Measurements from ENCODE around the gene VIL1.

VIL1 gene

DNA sequence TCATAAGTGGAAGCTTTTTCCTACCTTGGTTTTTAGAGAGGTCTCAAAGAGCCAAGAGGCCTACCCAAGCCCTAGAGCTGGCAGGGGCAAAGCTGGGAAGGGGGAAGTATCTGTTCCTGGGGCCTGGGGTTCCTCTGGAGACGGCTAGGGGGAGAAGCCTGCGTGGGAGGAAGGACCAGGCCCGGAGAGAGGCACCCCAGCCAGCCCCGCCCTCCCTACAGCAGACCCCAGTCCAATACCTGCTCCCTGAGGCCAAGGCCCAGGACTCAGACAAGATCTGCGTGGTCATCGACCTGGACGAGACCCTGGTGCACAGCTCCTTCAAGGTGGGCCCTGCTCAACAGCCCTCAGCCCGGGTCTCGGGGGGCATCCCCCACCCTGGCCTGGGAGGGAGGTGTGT, 17.0 kb upstream of the VIL1 start:
- TF ChIP-seq GLIS3 (CRISPR knock-in tag; IDR thresholded peaks at IDR 0.05) (no peak), ZNF565 (CRISPR knock-in tag; conservative IDR thresholded peaks at IDR 0.05; ENCODE audit: low read depth) (no peak), OSR1 (CRISPR knock-in tag; IDR thresholded peaks at IDR 0.05) (no peak), TCF4 (CRISPR knock-in tag; IDR thresholded peaks at IDR 0.05; ENCODE audit: borderline replicate concordance) (no peak), RARB (CRISPR knock-in tag; IDR thresholded peaks at IDR 0.05) (no peak), ARNTL (CRISPR knock-in tag; IDR thresholded peaks at IDR 0.05; ENCODE audit: borderline replicate concordance, low read depth) (no peak), BACH2 (CRISPR knock-in tag; IDR thresholded peaks at IDR 0.05; ENCODE audit: borderline replicate concordance) (no peak), ZNF8 (CRISPR knock-in tag; IDR thresholded peaks at IDR 0.05) (no peak), ZFP3 (CRISPR knock-in tag; IDR thresholded peaks at IDR 0.05) (no peak), ISL1 (CRISPR knock-in tag; IDR thresholded peaks at IDR 0.05) (no peak), SNAI2 (CRISPR knock-in tag; IDR thresholded peaks at IDR 0.05) (no peak), ZC3H10 (CRISPR knock-in tag; IDR thresholded peaks at IDR 0.05) (no peak), ZFP30 (CRISPR knock-in tag; IDR thresholded peaks at IDR 0.05) (no peak), CSDC2 (CRISPR knock-in tag; IDR thresholded peaks at IDR 0.05) (no peak)

DNA sequence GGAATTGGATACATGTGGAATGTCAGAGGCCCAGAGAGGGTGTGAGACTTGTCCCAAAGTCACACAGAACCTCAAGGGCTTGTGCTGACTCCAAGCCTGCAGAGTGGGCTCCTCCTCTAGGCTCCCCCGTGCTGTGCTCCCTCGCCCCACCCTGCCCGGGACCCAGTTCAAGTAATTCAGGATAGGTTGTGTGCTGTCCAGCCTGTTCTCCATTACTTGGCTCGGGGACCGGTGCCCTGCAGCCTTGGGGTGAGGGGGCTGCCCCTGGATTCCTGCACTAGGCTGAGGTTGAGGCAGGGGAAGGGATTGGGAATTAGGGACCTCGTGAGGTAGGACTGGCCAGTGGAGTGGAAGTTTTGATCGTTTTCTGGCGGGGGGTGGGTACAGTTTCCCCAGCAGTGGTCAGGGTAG, 16.4 kb upstream of the VIL1 start:
- TF ChIP-seq, protein P1, sequence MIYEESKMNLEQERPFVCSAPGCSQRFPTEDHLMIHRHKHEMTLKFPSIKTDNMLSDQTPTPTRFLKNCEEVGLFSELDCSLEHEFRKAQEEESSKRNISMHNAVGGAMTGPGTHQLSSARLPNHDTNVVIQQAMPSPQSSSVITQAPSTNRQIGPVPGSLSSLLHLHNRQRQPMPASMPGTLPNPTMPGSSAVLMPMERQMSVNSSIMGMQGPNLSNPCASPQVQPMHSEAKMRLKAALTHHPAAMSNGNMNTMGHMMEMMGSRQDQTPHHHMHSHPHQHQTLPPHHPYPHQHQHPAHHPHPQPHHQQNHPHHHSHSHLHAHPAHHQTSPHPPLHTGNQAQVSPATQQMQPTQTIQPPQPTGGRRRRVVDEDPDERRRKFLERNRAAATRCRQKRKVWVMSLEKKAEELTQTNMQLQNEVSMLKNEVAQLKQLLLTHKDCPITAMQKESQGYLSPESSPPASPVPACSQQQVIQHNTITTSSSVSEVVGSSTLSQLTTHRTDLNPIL (CRISPR knock-in tag; IDR thresholded peaks at IDR 0.05; ENCODE audit: low read depth), result no peak
- TF ChIP-seq ZNF70 (CRISPR knock-in tag; IDR thresholded peaks at IDR 0.05) (no peak), TCF4 (CRISPR knock-in tag; IDR thresholded peaks at IDR 0.05; ENCODE audit: borderline replicate concordance) (no peak), SNAI2 (CRISPR knock-in tag; IDR thresholded peaks at IDR 0.05) (no peak), CSDC2 (CRISPR knock-in tag; IDR thresholded peaks at IDR 0.05) (no peak), PPARA (CRISPR knock-in tag; IDR thresholded peaks at IDR 0.05; ENCODE audit: borderline replicate concordance) (no peak), ZFP3 (CRISPR knock-in tag; IDR thresholded peaks at IDR 0.05) (no peak), ZNF565 (CRISPR knock-in tag; conservative IDR thresholded peaks at IDR 0.05; ENCODE audit: low read depth) (no peak), ARNTL (CRISPR knock-in tag; IDR thresholded peaks at IDR 0.05; ENCODE audit: borderline replicate concordance, low read depth) (no peak)
- TF ChIP-seq, protein P2, sequence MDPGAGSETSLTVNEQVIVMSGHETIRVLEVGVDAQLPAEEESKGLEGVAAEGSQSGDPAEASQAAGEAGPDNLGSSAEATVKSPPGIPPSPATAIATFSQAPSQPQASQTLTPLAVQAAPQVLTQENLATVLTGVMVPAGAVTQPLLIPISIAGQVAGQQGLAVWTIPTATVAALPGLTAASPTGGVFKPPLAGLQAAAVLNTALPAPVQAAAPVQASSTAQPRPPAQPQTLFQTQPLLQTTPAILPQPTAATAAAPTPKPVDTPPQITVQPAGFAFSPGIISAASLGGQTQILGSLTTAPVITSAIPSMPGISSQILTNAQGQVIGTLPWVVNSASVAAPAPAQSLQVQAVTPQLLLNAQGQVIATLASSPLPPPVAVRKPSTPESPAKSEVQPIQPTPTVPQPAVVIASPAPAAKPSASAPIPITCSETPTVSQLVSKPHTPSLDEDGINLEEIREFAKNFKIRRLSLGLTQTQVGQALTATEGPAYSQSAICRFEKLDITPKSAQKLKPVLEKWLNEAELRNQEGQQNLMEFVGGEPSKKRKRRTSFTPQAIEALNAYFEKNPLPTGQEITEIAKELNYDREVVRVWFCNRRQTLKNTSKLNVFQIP (CRISPR knock-in tag; IDR thresholded peaks at IDR 0.05; ENCODE audit: borderline replicate concordance, low read depth), result no peak
- no peak for ATAC-seq

More for the DNA sequence above, 17.0 kb upstream of the VIL1 start:
- ATAC-seq, result no peak

DNA sequence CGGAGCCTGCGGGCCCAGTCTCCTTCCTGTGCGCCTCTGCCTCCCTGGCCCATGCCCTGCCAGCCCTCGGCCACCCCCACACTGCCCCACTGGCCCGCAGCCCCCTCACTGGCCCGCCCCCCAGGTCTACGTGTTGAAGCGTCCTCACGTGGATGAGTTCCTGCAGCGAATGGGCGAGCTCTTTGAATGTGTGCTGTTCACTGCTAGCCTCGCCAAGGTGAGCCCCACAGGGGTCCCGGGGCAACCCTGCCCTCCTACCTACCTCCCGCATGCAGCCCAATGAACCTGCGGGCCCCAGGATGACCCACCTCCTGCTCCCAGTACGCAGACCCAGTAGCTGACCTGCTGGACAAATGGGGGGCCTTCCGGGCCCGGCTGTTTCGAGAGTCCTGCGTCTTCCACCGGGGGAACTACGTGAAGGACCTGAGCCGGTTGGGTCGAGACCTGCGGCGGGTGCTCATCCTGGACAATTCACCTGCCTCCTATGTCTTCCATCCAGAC, 16.0 kb upstream of the VIL1 start:
- ATAC-seq, result no peak
- TF ChIP-seq RARB (CRISPR knock-in tag; IDR thresholded peaks at IDR 0.05) (no peak), GLIS3 (CRISPR knock-in tag; IDR thresholded peaks at IDR 0.05) (no peak)

DNA sequence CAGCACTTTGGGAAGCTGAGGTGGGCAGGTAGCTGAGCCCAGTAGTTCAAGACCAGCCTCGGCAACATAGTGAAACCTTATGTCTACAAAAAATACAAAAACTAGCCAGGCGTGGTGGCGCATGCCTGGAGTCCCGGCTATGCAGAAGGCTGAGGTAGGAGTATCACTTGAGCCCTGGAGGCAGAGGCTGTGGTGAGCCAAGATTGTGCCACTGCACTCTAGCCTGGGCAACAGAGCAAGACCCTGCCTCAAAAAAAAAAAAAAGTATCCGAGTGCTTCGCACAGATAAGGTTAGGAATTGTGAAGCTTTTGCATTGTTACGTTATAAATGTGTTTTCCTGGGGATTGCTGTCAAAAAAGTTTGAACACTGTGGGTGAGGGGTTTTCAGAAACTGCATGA, 15.1 kb upstream of the VIL1 start:
- no peak for ATAC-seq
- TF ChIP-seq OSR1 (CRISPR knock-in tag; IDR thresholded peaks at IDR 0.05) (no peak), ESRRG (CRISPR knock-in tag; IDR thresholded peaks at IDR 0.05) (no peak), BACH2 (CRISPR knock-in tag; IDR thresholded peaks at IDR 0.05; ENCODE audit: borderline replicate concordance) (no peak), TCF4 (CRISPR knock-in tag; IDR thresholded peaks at IDR 0.05; ENCODE audit: borderline replicate concordance) (no peak), ZNF8 (CRISPR knock-in tag; IDR thresholded peaks at IDR 0.05) (no peak), ZNF565 (CRISPR knock-in tag; conservative IDR thresholded peaks at IDR 0.05; ENCODE audit: low read depth) (no peak), SNAI2 (CRISPR knock-in tag; IDR thresholded peaks at IDR 0.05) (no peak)
- TF ChIP-seq, protein P1 (CRISPR knock-in tag; IDR thresholded peaks at IDR 0.05; ENCODE audit: low read depth), result no peak
- TF ChIP-seq, protein P3, sequence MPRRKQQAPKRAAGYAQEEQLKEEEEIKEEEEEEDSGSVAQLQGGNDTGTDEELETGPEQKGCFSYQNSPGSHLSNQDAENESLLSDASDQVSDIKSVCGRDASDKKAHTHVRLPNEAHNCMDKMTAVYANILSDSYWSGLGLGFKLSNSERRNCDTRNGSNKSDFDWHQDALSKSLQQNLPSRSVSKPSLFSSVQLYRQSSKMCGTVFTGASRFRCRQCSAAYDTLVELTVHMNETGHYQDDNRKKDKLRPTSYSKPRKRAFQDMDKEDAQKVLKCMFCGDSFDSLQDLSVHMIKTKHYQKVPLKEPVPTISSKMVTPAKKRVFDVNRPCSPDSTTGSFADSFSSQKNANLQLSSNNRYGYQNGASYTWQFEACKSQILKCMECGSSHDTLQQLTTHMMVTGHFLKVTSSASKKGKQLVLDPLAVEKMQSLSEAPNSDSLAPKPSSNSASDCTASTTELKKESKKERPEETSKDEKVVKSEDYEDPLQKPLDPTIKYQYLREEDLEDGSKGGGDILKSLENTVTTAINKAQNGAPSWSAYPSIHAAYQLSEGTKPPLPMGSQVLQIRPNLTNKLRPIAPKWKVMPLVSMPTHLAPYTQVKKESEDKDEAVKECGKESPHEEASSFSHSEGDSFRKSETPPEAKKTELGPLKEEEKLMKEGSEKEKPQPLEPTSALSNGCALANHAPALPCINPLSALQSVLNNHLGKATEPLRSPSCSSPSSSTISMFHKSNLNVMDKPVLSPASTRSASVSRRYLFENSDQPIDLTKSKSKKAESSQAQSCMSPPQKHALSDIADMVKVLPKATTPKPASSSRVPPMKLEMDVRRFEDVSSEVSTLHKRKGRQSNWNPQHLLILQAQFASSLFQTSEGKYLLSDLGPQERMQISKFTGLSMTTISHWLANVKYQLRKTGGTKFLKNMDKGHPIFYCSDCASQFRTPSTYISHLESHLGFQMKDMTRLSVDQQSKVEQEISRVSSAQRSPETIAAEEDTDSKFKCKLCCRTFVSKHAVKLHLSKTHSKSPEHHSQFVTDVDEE (CRISPR knock-in tag; IDR thresholded peaks at IDR 0.05), result no peak
